ENCODE results near the gene ZFP69.
"Not testable (repeated sequence)": the region's sequence is repeated elsewhere in the genome, so short reads cannot be mapped to it uniquely, and the experiment has no call there.

ZFP69 gene

DNA sequence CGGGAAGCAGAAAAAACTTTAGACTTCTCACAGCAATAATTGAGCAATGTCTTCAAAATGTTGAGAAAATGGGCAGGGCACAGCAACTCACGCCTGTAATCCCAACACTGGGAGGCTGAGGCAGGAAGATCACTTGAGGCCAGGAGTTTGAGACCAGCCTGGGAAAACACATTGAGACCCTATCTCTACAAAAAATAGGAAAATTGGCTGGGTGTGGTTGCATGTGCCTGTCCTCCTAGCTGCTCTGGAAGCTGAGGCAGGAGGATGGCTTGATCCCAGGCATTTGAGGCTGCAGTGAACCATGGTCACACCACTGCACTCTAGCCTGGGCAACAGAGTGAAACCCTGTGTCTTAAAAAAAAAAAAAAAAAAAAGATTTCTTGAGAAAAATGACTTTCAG, 7.8 kb upstream of the ZFP69 start:
- no peak for DNase-seq (ENCODE audit: low read depth)
- no peak overlapping the region for H3K4me3 ChIP-seq (ENCODE audit: control insufficient read depth, low read depth, low read length)
- TF ChIP-seq, protein P1, sequence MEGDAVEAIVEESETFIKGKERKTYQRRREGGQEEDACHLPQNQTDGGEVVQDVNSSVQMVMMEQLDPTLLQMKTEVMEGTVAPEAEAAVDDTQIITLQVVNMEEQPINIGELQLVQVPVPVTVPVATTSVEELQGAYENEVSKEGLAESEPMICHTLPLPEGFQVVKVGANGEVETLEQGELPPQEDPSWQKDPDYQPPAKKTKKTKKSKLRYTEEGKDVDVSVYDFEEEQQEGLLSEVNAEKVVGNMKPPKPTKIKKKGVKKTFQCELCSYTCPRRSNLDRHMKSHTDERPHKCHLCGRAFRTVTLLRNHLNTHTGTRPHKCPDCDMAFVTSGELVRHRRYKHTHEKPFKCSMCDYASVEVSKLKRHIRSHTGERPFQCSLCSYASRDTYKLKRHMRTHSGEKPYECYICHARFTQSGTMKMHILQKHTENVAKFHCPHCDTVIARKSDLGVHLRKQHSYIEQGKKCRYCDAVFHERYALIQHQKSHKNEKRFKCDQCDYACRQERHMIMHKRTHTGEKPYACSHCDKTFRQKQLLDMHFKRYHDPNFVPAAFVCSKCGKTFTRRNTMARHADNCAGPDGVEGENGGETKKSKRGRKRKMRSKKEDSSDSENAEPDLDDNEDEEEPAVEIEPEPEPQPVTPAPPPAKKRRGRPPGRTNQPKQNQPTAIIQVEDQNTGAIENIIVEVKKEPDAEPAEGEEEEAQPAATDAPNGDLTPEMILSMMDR (conservative IDR thresholded peaks at IDR 0.05; ENCODE audit: control insufficient read depth, insufficient read depth, low read depth, low read length) = no peak

DNA sequence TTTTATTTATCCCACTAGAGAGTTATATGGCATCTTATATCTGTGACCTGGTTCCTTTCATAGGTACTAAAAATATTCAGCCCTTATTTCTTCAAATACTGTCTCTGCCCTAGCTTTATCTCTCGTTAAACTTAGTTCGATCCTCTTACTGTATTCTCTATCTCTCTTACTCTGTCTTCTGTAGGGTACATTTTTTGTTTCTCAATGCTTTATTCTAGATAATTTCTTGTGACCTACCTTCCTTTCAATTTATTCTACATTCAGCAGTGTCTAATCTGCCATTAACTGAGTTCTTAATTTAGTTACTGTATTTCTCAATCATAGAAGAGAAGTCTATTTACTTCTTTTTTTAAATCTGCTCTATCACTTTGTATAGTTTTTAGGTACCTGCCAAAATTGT, 1.8 kb upstream of the ZFP69 start:
- TF ChIP-seq, protein P1 (conservative IDR thresholded peaks at IDR 0.05; ENCODE audit: control insufficient read depth, insufficient read depth, low read depth, low read length) = no peak
- H3K4me3 ChIP-seq (ENCODE audit: control insufficient read depth, low read depth, low read length) = no peak overlapping the region
- no peak for DNase-seq (ENCODE audit: low read depth)

GRCh38 chr1:40477678-40478053, 576 bp downstream of the ZFP69 start:
- DNase-seq (ENCODE audit: low read depth) = peak; percentile 28
- TF ChIP-seq, protein P1 (conservative IDR thresholded peaks at IDR 0.05; ENCODE audit: control insufficient read depth, insufficient read depth, low read depth, low read length) = no peak
- H3K4me3 ChIP-seq (ENCODE audit: control insufficient read depth, low read depth, low read length) = peak overlapping the region; percentile 73

- TF ChIP-seq, protein P1 (conservative IDR thresholded peaks at IDR 0.05; ENCODE audit: control insufficient read depth, insufficient read depth, low read depth, low read length) = no peak
- DNase-seq (ENCODE audit: low read depth) = peak; percentile 9
- peak overlapping the region; percentile 73 for H3K4me3 ChIP-seq (ENCODE audit: control insufficient read depth, low read depth, low read length)
Measured at GRCh38 chr1:40478276-40478675, 1.2 kb downstream of the ZFP69 start.

- TF ChIP-seq, protein P1 (conservative IDR thresholded peaks at IDR 0.05; ENCODE audit: control insufficient read depth, insufficient read depth, low read depth, low read length) = no peak
- DNase-seq (ENCODE audit: low read depth) = no peak
- H3K4me3 ChIP-seq (ENCODE audit: control insufficient read depth, low read depth, low read length) = no peak overlapping the region
Measured at GRCh38 chr1:40479156-40479555, 2.1 kb downstream of the ZFP69 start.

GRCh38 chr1:40495315-40495903, 18.3 kb downstream of the ZFP69 start:
- TF ChIP-seq, protein P1 (conservative IDR thresholded peaks at IDR 0.05; ENCODE audit: control insufficient read depth, insufficient read depth, low read depth, low read length) = no peak
- DNase-seq (ENCODE audit: low read depth) = peak; percentile 5
- no peak overlapping the region for H3K4me3 ChIP-seq (ENCODE audit: control insufficient read depth, low read depth, low read length)

DNA sequence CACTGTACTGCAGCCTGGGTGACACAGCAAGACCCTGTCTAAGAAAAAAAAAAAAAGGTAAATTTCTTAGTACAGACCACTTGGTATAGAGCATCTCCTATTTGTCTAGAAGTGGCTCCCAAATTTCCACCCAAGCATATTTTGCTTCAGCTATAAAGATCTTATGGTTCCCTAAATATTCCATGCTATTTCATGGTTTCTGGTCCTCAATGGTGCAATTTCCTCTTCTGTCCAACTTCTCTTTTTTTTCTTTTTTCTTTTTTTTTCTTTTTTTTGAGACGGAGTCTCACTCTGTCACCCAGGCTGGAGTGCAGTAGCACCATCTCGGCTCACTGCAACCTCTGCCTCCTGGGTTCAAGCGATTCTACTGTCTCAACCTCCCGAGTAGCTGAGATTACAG, 25.6 kb downstream of the ZFP69 start:
- H3K4me3 ChIP-seq (ENCODE audit: control insufficient read depth, low read depth, low read length); DNase-seq (ENCODE audit: low read depth): not testable (repeated sequence)
